Measurements from ENCODE around the gene SELENOT. TPM values are rescaled to one million over a fixed set of nuclear protein-coding genes. Genes with fewer than 3 reads are reported as not detected.

SELENOT gene
- total RNA-seq: 73.1 and 76.7 TPM in 2 replicates
- 119 TPM for total RNA-seq (2013)
- polyA plus RNA-seq: 143 and 181 TPM in 2 replicates
- polyA minus RNA-seq: 142 and 165 TPM in 2 replicates

GRCh38 chr3:150603153-150603979 is at the start of gene SELENOT:
Gene SELENOT, plus strand, starts transcription at chr3:150603321. Its CDS starts 42 bp downstream, at chr3:150603363.
- ChIA-PET CTCF (interaction anchor here (0.5 to 1.0 kb wide), 3 partner anchors 9 to 101 kb away, joined by 3 to 4 read pairs (median 3); partner anchors contain the start of gene ERICH6), POLR2A (interaction anchor here (0.5 to 1.7 kb wide), 6 partner anchors 32 to 195 kb away, joined by 4 to 16 read pairs (median 4); partner anchors contain the start of genes EIF2A, ERICH6, SERP1 and SIAH2)
- H3K4me2 ChIP-seq (replicated peaks; ENCODE audit: low read depth, low read length, poor library complexity, severe bottlenecking): peak within 1 kb of the TSS; percentile 87
- H3K4me3 Mint-ChIP-seq: peak within 1 kb of the TSS; percentile 95
- TF ChIP-seq CTCF (IDR thresholded peaks at IDR 0.05) (peak; percentile 38), EZH2 (IDR thresholded peaks at IDR 0.05; ENCODE audit: borderline replicate concordance, insufficient read depth, low read depth, low read length, poor library complexity, severe bottlenecking) (no peak)
- H3K9ac ChIP-seq (ENCODE audit: low read length): peak within 1 kb of the TSS; percentile 99
- no peaks in the 10 kb centered on the region for H3K27me3 ChIP-seq (replicated peaks in 1 of 4; ENCODE audit: control extremely low read depth in 1 of 4, control insufficient read depth in 3 of 4, insufficient read depth in 4 of 4, low read length in 3 of 4)
- H3K4me1 Mint-ChIP-seq: peaks cover 84% of the 10 kb centered on the region
- peak within 1 kb of the TSS; percentile 66 to 90 (median 87) for H3K4me3 ChIP-seq (ENCODE audit: control extremely low read depth in 1 of 5, extremely low read depth in 1 of 5, insufficient read depth in 1 of 5, low read depth in 2 of 5, low read length in 4 of 5)
- DNase-seq (peak; percentile 97), ATAC-seq (ENCODE audit: low read depth) (peak; percentile 70)
- peak within 1 kb of the TSS; percentile 99 to 100 for H3K27ac ChIP-seq (ENCODE audit: low read length in 2 of 2)
- H3K79me2 ChIP-seq (ENCODE audit: control insufficient read depth, insufficient read depth, low read length): peaks cover 72% of the 10 kb centered on the region
- H3K4me1 ChIP-seq (ENCODE audit: control insufficient read depth in 2 of 2, insufficient read depth in 2 of 2, low read length in 2 of 2): peaks cover 66 to 69% of the 10 kb centered on the region in 2 donors
- intact Hi-C loops (cut with micrococcal nuclease): loop anchor here (1.0 to 10.0 kb wide), 7 partner anchors 57 to 1881 kb away; partner anchors contain the start of genes EIF2A, ERICH6, SERP1 and SIAH2
- H3K9me3 Mint-ChIP-seq (ENCODE audit: insufficient read depth): no peaks in the 10 kb centered on the region
- under 1% methylated on average over 69 of the region's 69 CpGs for WGBS (ENCODE audit: insufficient coverage)
- peak within 1 kb of the TSS; percentile 69 for H2AFZ ChIP-seq (ENCODE audit: insufficient read depth, low read depth, low read length, poor library complexity, severe bottlenecking)
- peaks cover 20% of the 10 kb centered on the region for H4K20me1 ChIP-seq (ENCODE audit: control insufficient read depth, insufficient read depth, low read length, poor library complexity, severe bottlenecking)
- no peaks in the 10 kb centered on the region for H3K9me3 ChIP-seq (ENCODE audit: control extremely low read depth in 1 of 3, control insufficient read depth in 2 of 3, insufficient read depth in 1 of 3, low read length in 2 of 3)
- peak within 1 kb of the TSS; percentile 100 for H3K27ac Mint-ChIP-seq
- H3K27me3 Mint-ChIP-seq: no peaks in the 10 kb centered on the region
- H3K36me3 ChIP-seq (replicated peaks in 1 of 2; ENCODE audit: control extremely low read depth in 1 of 2, control insufficient read depth in 1 of 2, extremely low read depth in 1 of 2, insufficient read depth in 2 of 2, low read length in 1 of 2): peaks cover 0 to 3% of the 10 kb centered on the region in 2 experiments
